ENCODE data around the gene MAPK9.

MAPK9 gene

DNA sequence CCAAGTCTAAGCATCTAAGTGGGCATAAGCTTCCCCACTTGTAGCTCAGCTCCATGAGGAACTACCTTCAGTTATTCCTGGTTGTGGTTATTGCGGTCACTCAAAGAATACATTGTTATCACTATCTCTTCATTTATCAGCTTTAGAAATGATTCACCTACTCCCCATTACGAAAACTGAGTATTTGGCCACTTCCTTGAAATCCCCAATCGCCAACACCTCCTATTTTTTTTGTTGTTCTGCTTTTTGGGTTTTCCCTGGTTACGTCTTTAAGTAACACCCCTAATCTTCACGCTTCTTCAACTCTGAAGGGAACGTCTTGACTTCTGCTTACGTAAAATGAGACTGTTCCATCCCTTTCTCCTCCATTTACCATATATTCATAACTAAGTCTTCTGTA lies 20.7 kb downstream of the MAPK9 start:
- TF ChIP-seq, protein P1, sequence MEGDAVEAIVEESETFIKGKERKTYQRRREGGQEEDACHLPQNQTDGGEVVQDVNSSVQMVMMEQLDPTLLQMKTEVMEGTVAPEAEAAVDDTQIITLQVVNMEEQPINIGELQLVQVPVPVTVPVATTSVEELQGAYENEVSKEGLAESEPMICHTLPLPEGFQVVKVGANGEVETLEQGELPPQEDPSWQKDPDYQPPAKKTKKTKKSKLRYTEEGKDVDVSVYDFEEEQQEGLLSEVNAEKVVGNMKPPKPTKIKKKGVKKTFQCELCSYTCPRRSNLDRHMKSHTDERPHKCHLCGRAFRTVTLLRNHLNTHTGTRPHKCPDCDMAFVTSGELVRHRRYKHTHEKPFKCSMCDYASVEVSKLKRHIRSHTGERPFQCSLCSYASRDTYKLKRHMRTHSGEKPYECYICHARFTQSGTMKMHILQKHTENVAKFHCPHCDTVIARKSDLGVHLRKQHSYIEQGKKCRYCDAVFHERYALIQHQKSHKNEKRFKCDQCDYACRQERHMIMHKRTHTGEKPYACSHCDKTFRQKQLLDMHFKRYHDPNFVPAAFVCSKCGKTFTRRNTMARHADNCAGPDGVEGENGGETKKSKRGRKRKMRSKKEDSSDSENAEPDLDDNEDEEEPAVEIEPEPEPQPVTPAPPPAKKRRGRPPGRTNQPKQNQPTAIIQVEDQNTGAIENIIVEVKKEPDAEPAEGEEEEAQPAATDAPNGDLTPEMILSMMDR (IDR thresholded peaks at IDR 0.05) = no peak
- Histone ChIP-seq H3K4me1 (no peaks in the 10 kb centered on the region), H3K27me3 (no peaks in the 10 kb centered on the region), H3K36me3 (peaks cover 73 to 84% (median 78%) of the 10 kb centered on the region in 3 donors), H3K27ac (no peak overlapping the region), H3K4me3 (no peak overlapping the region), H3K9me3 (peaks cover 8 to 76% (median 21%) of the 10 kb centered on the region in 3 donors)
- intact Hi-C loops (cut with DNase I; ENCODE audit: low total_unique reads) = no loop called here
- DNase-seq = no peak

DNA sequence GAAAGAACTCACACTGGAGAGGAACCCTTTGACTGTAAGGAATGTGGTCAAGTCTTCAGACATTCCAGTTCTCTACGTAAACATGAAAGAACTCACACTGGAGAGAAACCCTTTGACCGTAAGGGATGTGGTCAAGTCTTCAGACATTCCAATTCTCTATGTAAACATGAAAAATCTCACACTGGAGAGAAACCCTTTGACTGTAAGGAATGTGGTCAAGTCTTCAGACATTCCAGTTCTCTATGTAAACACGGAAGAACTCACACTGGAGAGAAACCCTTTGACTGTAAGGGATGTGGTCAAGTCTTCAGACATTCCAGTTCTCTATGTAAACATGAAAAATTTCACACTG lies 32.6 kb downstream of the MAPK9 start:
- intact Hi-C loops (cut with DNase I; ENCODE audit: low total_unique reads) = no loop called here
- Histone ChIP-seq H3K27ac (no peak overlapping the region), H3K27me3 (no peaks in the 10 kb centered on the region), H3K9me3 (peaks cover 10 to 99% (median 95%) of the 10 kb centered on the region in 3 donors), H3K36me3 (peaks cover 99 to 100% (median 100%) of the 10 kb centered on the region in 3 donors), H3K4me1 (no peaks in the 10 kb centered on the region), H3K4me3 (no peak overlapping the region)
- TF ChIP-seq, protein P1 (IDR thresholded peaks at IDR 0.05) = no peak
- DNase-seq = no peak

DNA sequence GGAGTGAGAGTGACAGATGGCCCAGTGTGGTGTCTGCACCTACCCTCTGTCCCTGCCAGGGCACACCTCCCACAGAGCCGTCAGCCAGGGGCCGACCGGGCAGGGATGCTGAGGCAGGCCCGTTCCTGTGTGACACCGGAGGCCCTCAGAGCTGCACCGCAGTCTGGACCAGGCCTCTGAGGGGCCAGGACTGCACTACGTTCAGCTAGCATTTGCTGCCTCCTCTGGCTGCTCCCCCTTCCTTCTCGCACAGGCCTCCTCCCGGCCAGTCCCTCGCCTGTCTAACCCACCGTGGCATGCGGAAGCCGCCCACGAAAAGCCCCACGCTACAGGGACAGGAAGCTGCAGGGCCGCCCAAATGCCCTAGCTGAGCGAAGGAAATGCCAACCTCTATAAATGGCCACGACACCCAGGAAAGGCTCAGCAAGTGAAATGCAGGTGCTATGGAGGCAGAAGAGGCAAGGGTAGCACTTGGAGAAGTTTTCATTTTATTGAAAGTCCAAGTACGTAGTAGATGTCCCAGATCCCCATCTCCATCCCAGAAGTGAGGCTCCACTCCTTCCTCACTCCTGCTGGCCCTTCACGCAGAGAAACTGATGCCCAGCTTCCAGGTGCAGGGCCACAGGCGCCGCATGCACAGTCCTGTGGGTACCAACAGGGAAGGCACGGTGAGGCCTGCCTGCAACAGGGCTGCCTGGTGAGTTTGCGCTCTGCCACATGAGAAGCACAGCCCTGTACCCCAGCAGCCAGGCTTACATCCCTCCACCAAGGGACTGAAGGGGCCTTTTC lies 38.7 kb downstream of the MAPK9 start:
- Histone ChIP-seq H3K4me3 (no peak overlapping the region), H3K36me3 (peaks cover 97 to 99% (median 98%) of the 10 kb centered on the region in 3 donors), H3K27me3 (no peaks in the 10 kb centered on the region), H3K9me3 (peaks cover 13 to 99% (median 88%) of the 10 kb centered on the region in 3 donors), H3K27ac (no peak overlapping the region), H3K4me1 (no peaks in the 10 kb centered on the region)
- DNase-seq = no peak
- intact Hi-C loops (cut with DNase I; ENCODE audit: low total_unique reads) = no loop called here
- TF ChIP-seq, protein P1 (IDR thresholded peaks at IDR 0.05) = no peak

DNA sequence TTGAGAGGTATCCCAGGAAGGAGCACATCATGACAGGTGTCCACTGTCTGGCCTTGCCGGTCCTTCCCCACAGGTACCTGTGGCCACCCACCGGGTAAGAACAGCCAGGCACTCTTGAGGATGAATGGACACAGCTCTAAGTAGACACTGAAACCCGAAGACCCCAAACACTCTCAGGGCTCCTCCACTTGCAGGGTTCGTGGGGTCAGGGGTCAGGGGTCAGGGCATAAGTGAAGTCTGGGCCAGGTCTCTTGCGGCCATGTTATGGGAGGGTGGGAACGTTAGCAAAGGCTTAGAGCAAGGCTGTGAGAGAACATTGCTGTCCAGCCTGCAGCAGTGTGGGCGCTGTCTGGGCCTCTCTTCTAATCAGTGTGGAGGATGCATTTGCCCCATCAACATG lies 40.0 kb downstream of the MAPK9 start:
- Histone ChIP-seq H3K27me3 (no peaks in the 10 kb centered on the region), H3K9me3 (peaks cover 13 to 99% (median 85%) of the 10 kb centered on the region in 3 donors), H3K27ac (no peak overlapping the region), H3K4me3 (no peak overlapping the region), H3K36me3 (peaks cover 97 to 99% (median 98%) of the 10 kb centered on the region in 3 donors), H3K4me1 (no peaks in the 10 kb centered on the region)
- intact Hi-C loops (cut with DNase I; ENCODE audit: low total_unique reads) = no loop called here
- no peak for DNase-seq
- TF ChIP-seq, protein P1 (IDR thresholded peaks at IDR 0.05) = no peak

DNA sequence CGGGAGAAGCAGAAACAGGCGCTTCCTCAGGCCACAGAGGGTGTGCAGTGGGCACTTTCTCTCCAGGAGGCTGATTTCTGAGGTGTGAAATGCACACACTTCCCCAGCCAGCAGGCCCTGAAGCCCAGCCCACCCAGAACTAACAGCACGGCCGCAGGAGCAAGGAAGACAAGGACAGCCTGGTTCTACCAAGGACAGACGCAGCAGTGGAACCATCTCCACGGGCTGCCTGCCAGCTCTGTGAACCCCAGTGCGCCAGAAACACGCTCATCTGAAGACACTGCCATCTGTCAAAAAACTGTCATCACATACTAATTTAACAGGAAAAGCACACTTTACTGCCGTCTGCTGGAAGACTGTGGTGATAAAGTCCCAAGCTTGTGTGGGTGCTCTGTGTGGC lies 40.7 kb downstream of the MAPK9 start:
- TF ChIP-seq, protein P1 (IDR thresholded peaks at IDR 0.05) = no peak
- H3K9me3 ChIP-seq = peaks cover 13 to 98% (median 77%) of the 10 kb centered on the region in 3 donors
- no peak for DNase-seq

More for the DNA sequence above, 40.7 kb downstream of the MAPK9 start:
- peaks cover 97 to 99% (median 98%) of the 10 kb centered on the region in 3 donors for H3K36me3 ChIP-seq
- H3K27me3 ChIP-seq = no peaks in the 10 kb centered on the region
- H3K27ac ChIP-seq = no peak overlapping the region
- no peaks in the 10 kb centered on the region for H3K4me1 ChIP-seq
- intact Hi-C loops (cut with DNase I; ENCODE audit: low total_unique reads) = no loop called here
- H3K4me3 ChIP-seq = no peak overlapping the region

Data from tibial artery (tissue), 4 donors.